NCI-H1417 (cell line): ENCODE measurements around the gene SLC48A1.

Experiments used
- DNase-seq, 3 experiments: peaks; one replicate each; lab custom pipeline; 2025; lab: John Stamatoyannopoulos, UW

The SLC48A1 gene

DNA sequence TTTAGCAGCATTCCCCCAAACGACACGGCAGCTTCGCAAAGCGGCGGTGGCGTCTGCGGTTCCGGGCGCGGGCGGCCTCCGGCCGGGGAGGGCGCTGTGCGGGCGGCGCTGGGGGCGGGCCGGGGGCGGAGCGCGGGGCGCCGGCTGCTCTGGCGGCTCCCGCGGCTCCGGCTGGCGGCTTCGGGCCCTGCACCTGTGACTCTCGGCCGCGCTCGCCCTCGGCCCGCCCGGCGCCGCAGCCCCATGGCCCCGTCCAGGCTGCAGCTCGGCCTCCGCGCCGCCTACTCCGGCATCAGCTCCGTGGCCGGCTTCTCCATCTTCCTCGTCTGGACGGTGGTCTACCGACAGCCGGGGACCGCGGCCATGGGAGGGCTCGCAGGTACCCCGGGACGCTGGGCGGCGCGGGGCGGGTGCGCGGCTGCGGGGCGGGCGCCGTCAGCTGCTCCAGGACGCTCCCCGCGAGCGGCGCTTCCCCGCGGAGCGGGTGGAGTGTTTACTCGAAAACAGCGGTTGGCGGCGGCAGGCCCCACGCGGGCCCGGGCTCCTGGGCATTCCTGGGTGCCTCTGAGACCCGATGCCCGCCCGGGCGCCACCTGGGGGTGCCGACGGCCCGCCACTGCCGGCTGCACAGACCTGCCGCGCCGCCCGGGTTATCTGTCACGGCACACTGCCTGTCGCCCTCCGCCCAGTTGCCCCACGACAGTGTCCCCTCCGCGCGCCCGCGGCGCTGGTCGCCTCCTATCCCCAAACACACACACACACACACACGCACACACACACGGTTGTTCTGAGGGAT lies at the start of gene SLC48A1:
Gene SLC48A1 (plus strand): TSS at position 177 of the 796 bp plus-strand sequence. CDS start 67 bp downstream, at position 244.
- peak; percentile 81 to 85 (median 82) for DNase-seq

DNA sequence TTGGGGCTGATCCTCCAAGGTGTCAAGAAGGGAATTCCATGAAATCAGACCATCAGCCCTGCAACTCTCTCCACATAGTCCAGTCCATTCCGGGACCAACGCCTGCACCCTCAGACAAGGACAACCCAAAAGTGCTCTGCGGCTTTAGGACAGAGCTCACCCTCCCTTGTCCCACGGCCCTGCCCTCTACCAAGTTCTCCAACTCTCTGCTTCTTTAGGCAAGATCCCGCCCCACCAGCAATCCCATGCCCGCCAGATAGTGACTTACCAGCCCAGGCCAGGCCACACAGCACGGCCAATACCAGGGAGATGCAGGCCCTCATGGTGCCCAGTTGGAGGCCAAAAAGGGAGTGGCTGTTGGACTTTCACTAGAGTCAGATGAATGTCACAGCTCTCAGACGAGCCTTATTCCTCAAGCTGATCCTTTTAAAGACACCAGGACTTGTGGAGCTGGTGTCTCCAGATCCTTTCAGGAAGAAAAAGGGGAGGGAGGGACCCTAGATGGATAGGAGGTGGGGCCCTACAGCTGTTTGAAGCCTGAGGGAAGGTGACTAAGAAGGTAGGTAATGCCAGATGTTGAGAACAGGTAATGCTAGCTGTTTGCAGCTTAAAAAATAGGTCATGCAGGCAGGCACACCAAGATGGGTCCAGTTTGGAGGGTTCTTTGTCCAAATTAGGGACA lies 47.8 kb upstream of the SLC48A1 start, which contains the start of gene ENDOU:
Gene ENDOU (minus strand): TSS at position 400 of the 682 bp plus-strand sequence. CDS start 77 bp downstream, at position 323.
- no peak for DNase-seq

- no peak for DNase-seq
Observed at GRCh38 chr12:47725893-47726292, 47.1 kb upstream of the SLC48A1 start.

GRCh38 chr12:47729233-47729632 lies 43.8 kb upstream of the SLC48A1 start:
- DNase-seq: no peak

- DNase-seq: peak in 2 of 3 experiments; percentile 44 to 77
Observed at GRCh38 chr12:47730341-47730744, 42.7 kb upstream of the SLC48A1 start.

GRCh38 chr12:47731723-47732122 lies 41.3 kb upstream of the SLC48A1 start:
- DNase-seq: no peak

DNA sequence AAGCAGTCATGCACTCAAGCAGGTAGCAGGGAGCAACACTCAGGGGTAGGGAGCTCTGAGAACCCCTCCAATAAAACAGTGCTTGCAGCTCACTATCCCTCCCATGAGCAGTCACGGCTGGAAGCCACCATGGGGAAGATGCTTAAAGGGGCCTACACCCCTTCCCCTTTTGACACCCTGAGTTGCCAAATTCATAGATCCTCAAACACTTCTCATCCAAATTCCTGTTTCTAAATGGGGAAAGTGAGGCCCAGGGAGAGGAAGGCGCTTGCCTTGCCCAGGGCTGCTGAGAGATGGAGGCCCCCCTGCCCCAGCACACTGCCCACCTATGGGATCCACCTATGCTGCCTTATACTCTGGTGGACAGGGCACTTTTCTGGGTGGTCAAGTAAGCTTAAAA lies 40.5 kb upstream of the SLC48A1 start:
- DNase-seq: no peak

- DNase-seq: no peak
Observed at GRCh38 chr12:47733142-47733541, 39.9 kb upstream of the SLC48A1 start.

GRCh38 chr12:47734725-47735480 lies 38.1 kb upstream of the SLC48A1 start:
- peak in 2 of 3 experiments; percentile 36 to 70 for DNase-seq

DNA sequence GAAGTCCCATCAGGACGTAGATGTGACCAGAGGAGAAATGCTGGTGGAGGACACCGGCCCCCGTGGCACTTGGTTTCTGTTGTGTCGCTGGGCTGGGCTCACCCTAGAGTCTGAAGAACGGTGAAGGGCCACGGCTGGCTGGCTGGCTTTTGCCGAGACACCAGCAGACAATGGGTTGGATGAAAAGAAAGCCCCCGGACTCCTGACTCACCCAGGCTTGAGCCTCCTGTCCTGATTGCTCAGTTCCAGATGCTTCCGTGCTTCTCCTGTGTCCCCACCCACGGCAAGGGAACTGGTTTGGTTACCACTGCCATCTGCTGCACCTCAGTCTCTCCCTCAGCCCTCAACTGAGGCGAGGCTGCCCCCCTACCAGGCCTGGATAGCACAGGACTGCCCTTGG lies 37.4 kb upstream of the SLC48A1 start:
- DNase-seq: no peak

DNA sequence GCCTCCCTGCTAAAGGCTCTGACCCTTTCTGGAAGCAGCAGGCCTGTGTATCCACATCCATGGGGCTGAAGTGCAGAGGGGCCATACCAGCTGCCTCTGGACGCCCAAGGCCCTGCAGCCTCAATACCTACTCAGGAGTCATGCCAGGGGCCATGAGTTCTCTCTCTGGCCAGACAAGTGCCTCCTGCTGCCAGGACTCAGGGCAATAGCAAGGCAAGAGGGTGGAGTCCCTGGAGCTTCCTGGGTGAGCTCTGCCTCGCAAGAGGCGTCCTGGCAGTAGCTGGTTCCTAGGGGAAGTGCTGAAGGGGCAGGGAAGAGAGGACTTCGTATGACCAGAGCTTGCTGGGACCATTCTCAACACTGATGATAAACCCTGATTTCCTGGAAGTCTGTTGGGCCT lies 36.8 kb upstream of the SLC48A1 start:
- DNase-seq: no peak

DNA sequence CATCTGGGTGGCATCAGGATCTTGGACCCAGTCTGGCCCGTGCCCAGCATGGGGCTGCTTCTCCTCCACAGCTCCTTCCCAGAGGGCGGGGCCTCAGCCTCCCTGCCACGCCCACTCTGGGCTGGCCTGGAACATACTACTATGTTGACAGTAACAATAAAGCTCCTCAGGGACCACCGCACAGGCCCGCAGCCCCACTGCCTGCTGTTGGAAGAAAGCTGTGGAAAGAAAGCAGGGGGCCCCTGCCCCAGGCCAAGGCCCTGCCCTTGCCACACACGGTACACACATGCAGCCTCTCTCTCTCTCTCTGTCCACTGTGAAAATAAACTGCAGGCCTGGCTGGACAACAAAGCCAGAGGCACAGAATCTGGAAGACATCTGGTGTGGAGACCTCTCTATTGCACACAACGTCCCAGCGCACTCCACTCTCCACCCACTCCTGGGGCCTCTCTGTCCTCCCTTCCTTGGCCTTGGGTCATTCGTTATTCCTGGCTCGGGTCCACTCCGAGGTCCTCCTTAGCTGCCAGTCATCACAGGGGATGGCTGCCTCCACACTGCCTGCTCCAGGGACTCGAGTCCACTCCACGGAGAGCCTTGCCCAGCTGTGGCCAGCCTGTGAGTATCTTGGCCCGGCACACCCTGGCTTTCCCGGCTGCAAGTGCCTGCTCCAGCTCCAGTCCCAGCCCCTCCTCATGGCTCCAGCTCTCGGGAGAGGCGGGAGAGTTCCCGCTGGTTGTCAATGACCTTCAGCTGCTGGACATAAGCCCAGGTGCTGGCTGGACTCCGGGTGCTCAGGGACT lies 36.0 kb upstream of the SLC48A1 start:
- no peak for DNase-seq

DNA sequence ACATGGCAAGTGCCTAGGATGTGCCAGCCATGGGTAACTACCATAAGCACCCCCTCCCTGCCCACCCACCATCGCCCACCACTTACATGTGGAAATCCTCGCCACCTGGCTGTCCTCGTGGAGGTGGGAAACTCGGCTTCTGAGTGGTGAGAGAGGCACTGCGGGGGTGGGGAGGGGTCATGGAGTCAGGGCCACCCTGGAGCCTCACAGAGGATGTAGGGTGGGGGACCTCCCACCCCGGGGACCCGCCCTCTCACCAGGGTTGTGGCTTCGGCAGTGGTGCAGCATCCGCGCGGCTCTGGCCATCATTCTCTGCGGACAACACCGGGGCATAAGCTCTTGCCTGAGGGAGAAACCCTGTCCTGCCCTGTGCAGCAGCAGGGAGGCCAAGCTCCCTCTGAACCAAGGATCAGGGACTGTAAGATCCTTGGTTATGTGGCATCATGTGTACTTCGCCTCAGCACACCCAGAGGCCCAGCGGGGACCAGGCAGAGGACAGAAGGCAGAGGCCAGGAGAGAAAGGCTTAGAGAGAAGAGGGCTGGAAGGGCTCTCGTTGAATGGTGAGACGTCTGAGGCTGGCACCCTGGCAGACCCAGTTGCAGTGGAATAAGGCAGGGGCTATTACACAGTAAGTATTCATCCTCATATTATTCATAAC lies 35.0 kb upstream of the SLC48A1 start:
- no peak for DNase-seq

GRCh38 chr12:47739297-47739696 lies 33.7 kb upstream of the SLC48A1 start:
- DNase-seq: no peak

GRCh38 chr12:47739979-47740378 lies 33.1 kb upstream of the SLC48A1 start:
- DNase-seq: no peak

- DNase-seq: peak in 1 of 3 experiments; percentile 51
Observed at GRCh38 chr12:47740606-47741339, 32.3 kb upstream of the SLC48A1 start.

GRCh38 chr12:47741340-47741703 lies 31.7 kb upstream of the SLC48A1 start:
- DNase-seq: peak; percentile 49 to 96 (median 85)

DNA sequence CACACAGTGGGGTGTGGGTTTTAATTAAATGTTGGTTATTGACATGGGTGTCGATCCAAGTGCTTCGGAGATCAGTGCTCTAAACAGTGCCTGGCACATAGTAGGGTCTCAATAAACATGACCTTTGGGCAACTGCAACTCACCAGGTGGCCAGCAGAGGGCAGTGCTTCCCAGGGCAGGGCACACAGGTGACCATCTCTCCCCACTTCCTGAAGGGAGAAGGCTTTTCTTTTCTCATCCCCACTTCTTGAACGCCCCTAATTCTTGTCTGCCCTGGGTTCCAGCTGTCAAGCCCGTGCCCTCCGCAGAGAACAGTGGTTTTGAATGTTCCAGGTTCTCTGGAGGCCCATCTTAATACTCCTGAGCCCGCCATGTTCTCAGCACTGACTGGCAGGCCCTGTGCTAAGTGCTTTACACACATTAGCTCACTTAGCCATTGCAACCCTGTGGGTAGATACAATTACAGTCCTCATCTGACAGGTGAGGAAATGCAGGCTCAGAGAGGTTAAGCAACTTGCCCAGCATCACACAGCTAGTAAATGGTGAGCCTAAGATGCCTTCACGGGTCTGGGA lies 30.7 kb upstream of the SLC48A1 start:
- peak in 2 of 3 experiments; percentile 14 to 54 for DNase-seq

DNA sequence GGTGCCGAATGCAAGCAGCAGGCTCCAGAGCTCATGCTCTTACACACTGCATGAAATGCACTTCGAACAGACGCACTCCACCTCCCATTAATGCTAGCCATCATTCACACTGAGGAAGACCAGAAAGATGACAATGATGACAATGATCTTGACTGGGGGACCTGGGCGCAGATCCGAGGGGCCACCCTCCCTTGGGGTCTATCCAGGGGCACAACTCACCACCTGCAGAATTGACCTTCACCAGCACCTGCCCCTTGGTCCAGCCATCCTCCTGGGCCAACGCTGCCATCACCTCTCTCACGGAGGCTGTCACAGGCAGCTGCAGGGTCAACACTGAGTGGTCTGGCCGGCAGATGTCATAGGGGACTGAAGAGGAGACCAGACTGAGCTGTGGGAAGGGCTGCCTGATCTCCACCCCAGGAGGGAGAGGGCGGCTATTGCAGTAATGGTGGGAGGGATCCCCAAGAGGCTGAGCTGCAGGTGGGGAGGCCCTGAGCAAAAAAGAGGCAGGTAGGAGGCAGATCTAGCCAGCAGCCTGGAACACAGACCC lies 29.7 kb upstream of the SLC48A1 start:
- DNase-seq: peak in 1 of 3 experiments; percentile 49
